A549 (cell line): ENCODE measurements around the gene SGCD. TPM values are rescaled to one million over a fixed set of nuclear protein-coding genes. Genes with fewer than 3 reads are reported as not detected.

ENCODE experiments used
- ATAC-seq, 2 experiments: fragments of 200-7000 bp in 1 of 2; fragments of >200 bp in 1 of 2; cut with Nextera tagmentation in 1 of 2; cut with Tn5 transposase in 1 of 2; 3 replicates each; pipeline versions ENCODE4 v1.8.0 to v1.9.1; 2018 to 2020; ENCODE audit warnings: mild to moderate bottlenecking in 1 of 2, moderate library complexity in 1 of 2
- CTCF ChIA-PET: fragments of 300-600 bp; sonication (Branson Sonifier 250); formaldehyde crosslinking; extraction: SDS; loops from one replicate; lab custom pipeline; 2021; ENCODE audit warnings: antibody characterized with exemption, inconsistent platforms; lab: Yijun Ruan, JAX
- POLR2A ChIA-PET: fragments of 350-600 bp; formaldehyde crosslinking; extraction: SDS; loops from one replicate; lab custom pipeline; 2021; ENCODE audit warnings: antibody characterized with exemption, inconsistent platforms; lab: Yijun Ruan, JAX
- DNase-seq, 2 experiments: peaks; one replicate each; pipeline versions ENCODE4 v3.0.0 to v3.0.0-alpha.2; 2011 to 2016; ENCODE audit warnings: low read depth in 1 of 2, low spot score in 1 of 2
- FAIRE-seq: peaks from 2 replicates; lab custom pipeline; 2011; peaks lifted over from hg19 to GRCh38; lab: Jason Lieb, UNC
- H3K27ac ChIP-seq, 2 experiments: fragments of >200 bp; sonication (Bioruptor Twin); formaldehyde crosslinking; 3 replicates each; pipeline ENCODE4 v1.5.1; 2016 to 2017
- H3K4me1 ChIP-seq: fragments of >200 bp; sonication (Bioruptor Twin); formaldehyde crosslinking; 3 replicates; pipeline ENCODE4 v1.6.1; 2016
- H3K4me2 ChIP-seq: fragments of >200 bp; sonication (Bioruptor Twin); formaldehyde crosslinking; 3 replicates; pipeline ENCODE4 v1.6.1; 2016
- H3K4me3 ChIP-seq: fragments of >200 bp; sonication (Bioruptor Twin); formaldehyde crosslinking; 3 replicates; pipeline ENCODE4 v1.5.1; 2016
- H3K9me3 ChIP-seq: fragments of >200 bp; sonication (Bioruptor Twin); formaldehyde crosslinking; 3 replicates; pipeline ENCODE4 v1.6.1; 2016
- CTCF ChIP-seq: fragments of >200 bp; sonication (Bioruptor Twin); formaldehyde crosslinking; IDR thresholded peaks from 3 replicates; pipeline ENCODE4 v1.5.1; 2016
- E2F6 ChIP-seq: IDR thresholded peaks from 2 replicates; pipeline ENCODE4 v1.6.1; 2012; ENCODE audit warnings: low read depth, borderline replicate concordance
- EHF ChIP-seq: fragments of 250-450 bp; sonication (Bioruptor Pico); IDR thresholded peaks from 2 replicates; pipeline ENCODE4 v1.5.0; 2020; ENCODE audit warnings: mild to moderate bottlenecking
- EP300 ChIP-seq, 2 experiments: fragments of >200 bp; sonication (Bioruptor Twin); formaldehyde crosslinking; IDR thresholded peaks; 2 replicates in 1 of 2; 3 replicates in 1 of 2; pipeline ENCODE4 v1.6.1; 2016 to 2017
- ESRRA ChIP-seq: fragments of 150-350 bp; IDR thresholded peaks from 2 replicates; pipeline ENCODE4 v1.6.1; 2014; ENCODE audit warnings: mild to moderate bottlenecking, low read length, borderline replicate concordance
- FOSB ChIP-seq: fragments of 250-450 bp; sonication (Bioruptor Pico); IDR thresholded peaks from 2 replicates; pipeline ENCODE4 v1.5.0; 2020; ENCODE audit warnings: mild to moderate bottlenecking, moderate library complexity
- FOSL2 ChIP-seq, 2 experiments: fragments of 450-650 bp in 1 of 2; fragments of >200 bp in 1 of 2; sonication (Bioruptor Twin) in 1 of 2; formaldehyde crosslinking; IDR thresholded peaks; 2 replicates each; pipeline versions ENCODE4 v1.5.0 to v1.6.1; 2016 to 2020; ENCODE audit warnings: mild to moderate bottlenecking in 1 of 2, moderate library complexity in 1 of 2
- HDAC2 ChIP-seq: fragments of 200-600 bp; sonication (generic); IDR thresholded peaks from 2 replicates; pipeline ENCODE4 v1.6.1; 2016
- HEYL ChIP-seq: fragments of 250-450 bp; sonication (Bioruptor Pico); IDR thresholded peaks from 2 replicates; pipeline ENCODE4 v1.8.0; 2021; ENCODE audit warnings: mild to moderate bottlenecking, moderate library complexity
- HMGXB4 ChIP-seq: fragments of 250-450 bp; sonication (Bioruptor Pico); IDR thresholded peaks from 2 replicates; pipeline ENCODE4 v1.5.0; 2021; ENCODE audit warnings: mild to moderate bottlenecking, moderate library complexity, borderline replicate concordance
- JUN ChIP-seq, 2 experiments: fragments of >200 bp; sonication (Bioruptor Twin); formaldehyde crosslinking; IDR thresholded peaks; 2 replicates in 1 of 2; 3 replicates in 1 of 2; pipeline ENCODE4 v1.6.1; 2016 to 2017
- KDM5A ChIP-seq: fragments of 200-600 bp; sonication (generic); IDR thresholded peaks from 2 replicates; pipeline ENCODE4 v1.6.1; 2016; ENCODE audit warnings: antibody characterized with exemption, mild to moderate bottlenecking
- MAX ChIP-seq: IDR thresholded peaks from 2 replicates; pipeline ENCODE4 v1.6.1; 2012
- MAZ ChIP-seq: fragments of 150-350 bp; IDR thresholded peaks from 2 replicates; pipeline ENCODE4 v1.6.1; 2014; ENCODE audit warnings: antibody characterized with exemption, low read depth, low read length, borderline replicate concordance
- NR3C1 ChIP-seq: fragments of >200 bp; sonication (Bioruptor Twin); formaldehyde crosslinking; IDR thresholded peaks from 3 replicates; pipeline ENCODE4 v1.6.1; 2017
- PBX3 ChIP-seq: IDR thresholded peaks from 2 replicates; pipeline ENCODE4 v1.6.1; 2012
- PHF8 ChIP-seq: fragments of 200-600 bp; sonication (generic); IDR thresholded peaks from 2 replicates; pipeline ENCODE4 v1.6.1; 2016; ENCODE audit warnings: low read depth, mild to moderate bottlenecking, antibody characterized with exemption, moderate library complexity, borderline replicate concordance
- RCOR1 ChIP-seq: fragments of 150-350 bp; IDR thresholded peaks from 2 replicates; pipeline ENCODE4 v1.6.1; 2014; ENCODE audit warnings: antibody characterized with exemption, low read length, low read depth
- RFX5 ChIP-seq: fragments of 450-650 bp; IDR thresholded peaks from 2 replicates; pipeline ENCODE4 v1.7.1; 2014; ENCODE audit warnings: antibody characterized with exemption, mild to moderate bottlenecking, moderate library complexity
- RNF2 ChIP-seq: fragments of 200-600 bp; sonication (generic); IDR thresholded peaks from 2 replicates; pipeline ENCODE4 v1.6.1; 2016; ENCODE audit warnings: low read depth, mild to moderate bottlenecking, antibody characterized with exemption, moderate library complexity, borderline replicate concordance
- SMC3 ChIP-seq: fragments of >200 bp; sonication (Bioruptor Twin); formaldehyde crosslinking; IDR thresholded peaks from 3 replicates; pipeline ENCODE4 v1.6.1; 2018; ENCODE audit warnings: inconsistent platforms
- TFCP2L1 ChIP-seq: fragments of 250-450 bp; sonication (Bioruptor Pico); IDR thresholded peaks from 2 replicates; pipeline ENCODE4 v1.5.0; 2021; ENCODE audit warnings: mild to moderate bottlenecking
- USF2 ChIP-seq: fragments of 450-650 bp; IDR thresholded peaks from 2 replicates; pipeline ENCODE4 v1.6.1; 2014; ENCODE audit warnings: antibody characterized with exemption
- ZC3H11A ChIP-seq: fragments of 450-650 bp; IDR thresholded peaks from 2 replicates; pipeline ENCODE4 v1.6.1; 2014; ENCODE audit warnings: antibody characterized with exemption, mild to moderate bottlenecking
- ZFP36 ChIP-seq: fragments of 450-650 bp; IDR thresholded peaks from 2 replicates; pipeline ENCODE4 v1.6.1; 2014; ENCODE audit warnings: borderline replicate concordance; ENCODE audit not compliant: partially characterized antibody
- ZSCAN20 ChIP-seq: fragments of 250-450 bp; sonication (Bioruptor Pico); IDR thresholded peaks from 2 replicates; pipeline ENCODE4 v1.8.0; 2022; ENCODE audit warnings: mild to moderate bottlenecking, moderate library complexity
- WGBS: methylation state at CpG from one replicate; pipeline ENCODE4 v1.1.6; 2017; ENCODE audit errors: missing lambda C conversion rate; 5-methylcytosine and 5-hydroxymethylcytosine counted together
- polyA plus RNA-seq, 4 experiments: library from polyadenylated mRNA; depleted of rRNA in 3 of 4; stranded (reverse); fragments of >200 nt; fragmentation: RNase III in 1 of 4; extraction: RNeasy Plus Mini Kit Qiagen cat#74134 plus additional on column Dnase treatment in 1 of 4; gene quantifications; 2 replicates in 3 of 4; 3 replicates in 1 of 4; pipeline ENCODE4 v1.2.3, GENCODE V29; 2011 to 2017

Gene SGCD
- polyA plus RNA-seq, 2 of the 4 experiments (the other 2 are of a cell fraction), result 7.6 to 10.6 TPM

- TF ChIP-seq CTCF, result no peak
- TF ChIP-seq TFCP2L1 (CRISPR knock-in tag), result no peak
- TF ChIP-seq NR3C1, result no peak
- TF ChIP-seq FOSL2 (IDR thresholded peaks at IDR 0.05), result no peak
- TF ChIP-seq FOSL2 (CRISPR knock-in tag; IDR thresholded peaks at IDR 0.05), result no peak
- TF ChIP-seq ZFP36, result no peak
- TF ChIP-seq RFX5, result no peak
Observed at GRCh38 chr5:156407251-156407650, 80.3 kb downstream of the SGCD start (continued).

GRCh38 chr5:156409834-156410233, 82.9 kb downstream of the SGCD start:
- no peaks in the 10 kb centered on the region for H3K9me3 ChIP-seq
- H3K4me2 ChIP-seq, result no peak overlapping the region
- 80% methylated on average over 1 of the region's 1 CpG for WGBS
- ChIA-PET CTCF (no interaction called here), POLR2A (no interaction called here)
- ATAC-seq, result no peak
- no peak for TF ChIP-seq USF2
- TF ChIP-seq FOSB, result no peak
- no peak for TF ChIP-seq MAZ
- no peak for TF ChIP-seq RNF2
- TF ChIP-seq MAX, result no peak
- TF ChIP-seq ESRRA, result no peak
- TF ChIP-seq FOSL2 (IDR thresholded peaks at IDR 0.05), result no peak
- TF ChIP-seq FOSL2 (CRISPR knock-in tag; IDR thresholded peaks at IDR 0.05), result no peak
- no peak for TF ChIP-seq PHF8
- no peak for TF ChIP-seq JUN (IDR thresholded peaks at IDR 0.05)
- TF ChIP-seq HEYL, result no peak
- TF ChIP-seq EP300 (IDR thresholded peaks at IDR 0.05), result no peak
- peaks cover 41% of the 10 kb centered on the region for H3K4me1 ChIP-seq
- no peak for DNase-seq
- FAIRE-seq, result peak; percentile 74
- peak overlapping the region in 1 of 2 experiments; percentile 80; a peak in 3 of 6 replicates for H3K27ac ChIP-seq
- no peak overlapping the region for H3K4me3 ChIP-seq

- peak overlapping the region; percentile 23; the same call in 1 of the 3 replicates for H3K4me3 ChIP-seq
- DNase-seq, result peak; percentile 19 to 24
- H3K27ac ChIP-seq, result peak overlapping the region; percentile 74 to 80
- no peak for TF ChIP-seq KDM5A
- no peak for TF ChIP-seq RFX5
- no peak for TF ChIP-seq RCOR1
- TF ChIP-seq MAZ, result no peak
- TF ChIP-seq ZSCAN20 (CRISPR knock-in tag), result no peak
- no peak for TF ChIP-seq E2F6
- TF ChIP-seq JUN (IDR thresholded peaks at IDR 0.05), result 0 out of 5 replicates have a peak, but pooled peaks of 1 of the 2 experiments have one; percentile 22
- TF ChIP-seq PBX3, result no peak
- TF ChIP-seq SMC3, result peak; percentile 16; the same call in 1 of the 3 replicates
- TF ChIP-seq FOSL2 (IDR thresholded peaks at IDR 0.05), result peak; percentile 37; the same call in 1 of the 2 replicates
- 0 out of 2 replicates have a peak, but pooled peaks have one; percentile 20 for TF ChIP-seq FOSL2 (CRISPR knock-in tag; IDR thresholded peaks at IDR 0.05)
- no peak for TF ChIP-seq HDAC2
- no peak for TF ChIP-seq ZC3H11A
- no peak for TF ChIP-seq HMGXB4 (CRISPR knock-in tag)
- no peak for TF ChIP-seq EP300 (IDR thresholded peaks at IDR 0.05)
- no peak for TF ChIP-seq EHF
- peak overlapping the region; percentile 81 for H3K4me2 ChIP-seq
- ChIA-PET POLR2A (no interaction called here), CTCF (no interaction called here)
- no peak for FAIRE-seq
- no peaks in the 10 kb centered on the region for H3K9me3 ChIP-seq
- 15% methylated on average over 6 of the region's 6 CpGs for WGBS
- H3K4me1 ChIP-seq, result peaks cover 48% of the 10 kb centered on the region
- peak; percentile 76 to 78 for ATAC-seq
Observed at GRCh38 chr5:156411185-156411613, 84.2 kb downstream of the SGCD start.
